AG04450 (cell line): ENCODE results near the gene AHRR. TPM values are rescaled to one million over a fixed set of nuclear protein-coding genes. Genes with fewer than 3 reads are reported as not detected.
"Not testable (repeated sequence)": the region's sequence is repeated elsewhere in the genome, so short reads cannot be mapped to it uniquely, and the experiment has no call there.

ENCODE experiments used
- CTCF ChIA-PET: fragments of 300-600, 350-600 bp; formaldehyde crosslinking; extraction: SDS; loops from one replicate; lab custom pipeline; 2022; ENCODE audit warnings: antibody characterized with exemption, inconsistent platforms; lab: Charles Lee
- POLR2A ChIA-PET: fragments of 350-600 bp; formaldehyde crosslinking; extraction: SDS; loops from one replicate; lab custom pipeline; 2021; ENCODE audit warnings: antibody characterized with exemption, inconsistent platforms; lab: Yijun Ruan, JAX
- DNase-seq: peaks from one replicate; pipeline ENCODE4 v3.0.0-alpha.2; 2011; ENCODE audit warnings: low read depth, low spot score
- H3K27ac ChIP-seq: one replicate; pipeline ENCODE4 v1.5.1; 2012; ENCODE audit warnings: low read depth, low read length, control low read depth
- H3K27me3 ChIP-seq: one replicate; pipeline ENCODE4 v1.6.0; 2012; ENCODE audit warnings: low read length; ENCODE audit not compliant: control insufficient read depth, insufficient read depth
- H3K4me3 ChIP-seq: 2 replicates; pipeline ENCODE4 v1.5.1; 2011; ENCODE audit warnings: mild to moderate bottlenecking, low read depth, low read length, control low read depth
- H3K9me3 ChIP-seq: 2 replicates; pipeline ENCODE4 v1.5.1; 2012; ENCODE audit warnings: low read length; ENCODE audit not compliant: control insufficient read depth, insufficient read depth
- CTCF ChIP-seq: IDR thresholded peaks from 2 replicates; pipeline ENCODE4 v1.5.1; 2011; ENCODE audit warnings: low read depth, low read length, control low read depth, inconsistent platforms
- polyA plus RNA-seq: library from polyadenylated mRNA; depleted of rRNA; stranded (reverse); fragments of >200 nt; gene quantifications from 2 replicates; pipeline ENCODE4 v1.2.3, GENCODE V29; 2011

Gene AHRR
- polyA plus RNA-seq, 1 experiment = 22.3 TPM

GRCh38 chr5:369151-369868 lies 47.8 kb downstream of the AHRR start:
- DNase-seq = no peak
- H3K27ac ChIP-seq = peak overlapping the region; percentile 94
- POLR2A ChIA-PET = interaction anchor here (0.9 to 2.4 kb wide), 8 partner anchors 9 to 73 kb away, joined by 3 to 20 read pairs (median 6); partner anchors contain the start of genes AHRR and EXOC3
- H3K27me3 ChIP-seq = no peaks in the 10 kb centered on the region
- CTCF ChIA-PET = interaction anchor here (0.5 to 1.8 kb wide), 3 partner anchors 31 to 1257 kb away, joined by 3 to 6 read pairs (median 5); no protein-coding TSS in a partner anchor
- H3K9me3 ChIP-seq = peaks cover 4% of the 10 kb centered on the region
- TF ChIP-seq CTCF = no peak
- no peak overlapping the region for H3K4me3 ChIP-seq

DNA sequence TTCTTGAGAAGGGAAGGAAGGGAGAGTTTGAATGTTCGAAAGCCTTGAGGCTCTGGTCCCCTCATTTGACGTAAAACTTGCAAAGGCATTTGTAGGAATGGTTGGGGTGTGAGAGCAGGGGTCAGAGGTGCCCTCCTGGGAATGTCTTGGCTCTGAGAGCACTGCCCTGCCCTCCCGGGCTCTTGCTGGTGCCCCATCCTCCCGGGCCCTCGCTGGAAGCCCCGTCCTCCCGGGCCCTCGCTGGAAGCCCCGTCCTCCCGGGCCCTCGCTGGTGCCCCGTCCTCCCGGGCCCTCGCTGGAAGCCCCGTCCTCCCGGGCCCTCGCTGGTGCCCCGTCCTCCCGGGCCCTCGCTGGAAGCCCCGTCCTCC lies 48.3 kb downstream of the AHRR start:
- H3K4me3 ChIP-seq, H3K27ac ChIP-seq, H3K9me3 ChIP-seq, DNase-seq, H3K27me3 ChIP-seq: not testable (repeated sequence)
- CTCF ChIA-PET = interaction anchor here (0.5 to 1.8 kb wide), 2 partner anchors 32 to 1256 kb away, joined by 5 to 6 read pairs; no protein-coding TSS in a partner anchor
- POLR2A ChIA-PET = interaction anchor here (1.6 kb wide), 1 partner anchor 17 kb away, joined by 5 read pairs; no protein-coding TSS in a partner anchor

- POLR2A ChIA-PET = no interaction called here
- Histone ChIP-seq H3K27ac (no peak overlapping the region), H3K9me3 (peaks cover 4% of the 10 kb centered on the region), H3K27me3 (no peaks in the 10 kb centered on the region), H3K4me3 (no peak overlapping the region)
- DNase-seq = no peak
- no peak for TF ChIP-seq CTCF
- CTCF ChIA-PET = interaction anchor here (1.8 kb wide), 1 partner anchor 32 kb away, joined by 5 read pairs; no protein-coding TSS in a partner anchor
Observed at GRCh38 chr5:370311-370958, 48.9 kb downstream of the AHRR start.

- Histone ChIP-seq H3K4me3 (no peak overlapping the region), H3K9me3 (no peaks in the 10 kb centered on the region; the same call in 1 of the 2 replicates), H3K27ac (peak overlapping the region; percentile 39), H3K27me3 (no peaks in the 10 kb centered on the region)
- ChIA-PET CTCF (interaction anchor here (0.6 to 1.8 kb wide), 2 partner anchors 33 to 55 kb away, joined by 3 to 5 read pairs; no protein-coding TSS in a partner anchor), POLR2A (interaction anchor here (1.0 kb wide), 1 partner anchor 28 kb away, joined by 4 read pairs; no protein-coding TSS in a partner anchor)
- no peak for TF ChIP-seq CTCF
- DNase-seq = no peak
Observed at GRCh38 chr5:370959-371810, 49.7 kb downstream of the AHRR start.
